ENCODE data around the gene ANKRD6. TPM values are rescaled to one million over a fixed set of nuclear protein-coding genes. Genes with fewer than 3 reads are reported as not detected.
A peak's percentile ranks its signal among the peaks of the same experiment; 100 is the strongest.

The ANKRD6 gene
- total RNA-seq, 1 donor from 2014 or later = 10.0 TPM

- Histone ChIP-seq H3K4me3 (ENCODE audit: low read depth, low read length) (no peak overlapping the region), H3K27me3 (ENCODE audit: control insufficient read depth, insufficient read depth, low read length) (no peaks in the 10 kb centered on the region), H3K36me3 (ENCODE audit: control insufficient read depth, insufficient read depth, low read length) (no peaks in the 10 kb centered on the region)
- DNase-seq (ENCODE audit: low read depth) = no peak
- peak; percentile 19 for TF ChIP-seq CTCF (IDR thresholded peaks at IDR 0.05; ENCODE audit: insufficient read depth, low read length, poor library complexity, severe bottlenecking)
Observed at GRCh38 chr6:89612121-89612520, 179.2 kb downstream of the ANKRD6 start.

GRCh38 chr6:89613790-89614189 is 180.8 kb downstream of the ANKRD6 start:
- H3K27me3 ChIP-seq (ENCODE audit: control insufficient read depth, insufficient read depth, low read length) = no peaks in the 10 kb centered on the region
- no peak for DNase-seq (ENCODE audit: low read depth)
- H3K36me3 ChIP-seq (ENCODE audit: control insufficient read depth, insufficient read depth, low read length) = no peaks in the 10 kb centered on the region
- TF ChIP-seq CTCF (IDR thresholded peaks at IDR 0.05; ENCODE audit: insufficient read depth, low read length, poor library complexity, severe bottlenecking) = no peak
- no peak overlapping the region for H3K4me3 ChIP-seq (ENCODE audit: low read depth, low read length)

- TF ChIP-seq CTCF (IDR thresholded peaks at IDR 0.05; ENCODE audit: insufficient read depth, low read length, poor library complexity, severe bottlenecking) = no peak
- H3K27me3 ChIP-seq (ENCODE audit: control insufficient read depth, insufficient read depth, low read length) = no peaks in the 10 kb centered on the region
- H3K36me3 ChIP-seq (ENCODE audit: control insufficient read depth, insufficient read depth, low read length) = no peaks in the 10 kb centered on the region
- no peak overlapping the region for H3K4me3 ChIP-seq (ENCODE audit: low read depth, low read length)
- no peak for DNase-seq (ENCODE audit: low read depth)
Observed at GRCh38 chr6:89615882-89616281, 182.9 kb downstream of the ANKRD6 start.

- DNase-seq (ENCODE audit: low read depth) = no peak
- no peak for TF ChIP-seq CTCF (IDR thresholded peaks at IDR 0.05; ENCODE audit: insufficient read depth, low read length, poor library complexity, severe bottlenecking)
- H3K36me3 ChIP-seq (ENCODE audit: control insufficient read depth, insufficient read depth, low read length) = no peaks in the 10 kb centered on the region
Observed at GRCh38 chr6:89616531-89616930, 183.6 kb downstream of the ANKRD6 start.

GRCh38 chr6:89618026-89618425 is 185.1 kb downstream of the ANKRD6 start:
- no peak overlapping the region for H3K4me3 ChIP-seq (ENCODE audit: low read depth, low read length)
- no peaks in the 10 kb centered on the region for H3K36me3 ChIP-seq (ENCODE audit: control insufficient read depth, insufficient read depth, low read length)
- no peaks in the 10 kb centered on the region for H3K27me3 ChIP-seq (ENCODE audit: control insufficient read depth, insufficient read depth, low read length)
- no peak for DNase-seq (ENCODE audit: low read depth)
- no peak for TF ChIP-seq CTCF (IDR thresholded peaks at IDR 0.05; ENCODE audit: insufficient read depth, low read length, poor library complexity, severe bottlenecking)

More at GRCh38 chr6:89616531-89616930, 183.6 kb downstream of the ANKRD6 start:
- H3K4me3 ChIP-seq (ENCODE audit: low read depth, low read length) = no peak overlapping the region
- no peaks in the 10 kb centered on the region for H3K27me3 ChIP-seq (ENCODE audit: control insufficient read depth, insufficient read depth, low read length)

GRCh38 chr6:89619567-89619966 is 186.6 kb downstream of the ANKRD6 start:
- TF ChIP-seq CTCF (IDR thresholded peaks at IDR 0.05; ENCODE audit: insufficient read depth, low read length, poor library complexity, severe bottlenecking) = no peak
- no peak overlapping the region for H3K4me3 ChIP-seq (ENCODE audit: low read depth, low read length)
- no peak for DNase-seq (ENCODE audit: low read depth)
- no peaks in the 10 kb centered on the region for H3K27me3 ChIP-seq (ENCODE audit: control insufficient read depth, insufficient read depth, low read length)
- no peaks in the 10 kb centered on the region for H3K36me3 ChIP-seq (ENCODE audit: control insufficient read depth, insufficient read depth, low read length)

Data from kidney epithelial cell (primary cell).